GM10248 (cell line): ENCODE data around the gene CLASP1.

ENCODE experiments used
- CTCF ChIA-PET: fragments of 300-600 bp; sonication (Branson Sonifier 250); formaldehyde crosslinking; extraction: SDS; loops from one replicate; lab custom pipeline; 2021; ENCODE audit warnings: antibody characterized with exemption; lab: Yijun Ruan, JAX
- POLR2A ChIA-PET: fragments of 350-650 bp; sonication (Branson Sonifier 250); formaldehyde crosslinking; extraction: SDS; loops from one replicate; lab custom pipeline; 2020; ENCODE audit warnings: antibody characterized with exemption; lab: Yijun Ruan, JAX
- DNase-seq: peaks from one replicate; pipeline ENCODE4 v3.0.0; 2012; ENCODE audit errors: extremely low spot score
- TF ChIP-seq, protein P1 (sequence below): IDR thresholded peaks from 2 replicates; pipeline ENCODE4 v1.5.1; 2012; ENCODE audit warnings: mild to moderate bottlenecking, low read depth; ENCODE audit errors: extremely low read depth, missing control alignments, control extremely low read depth

CLASP1 gene

DNA sequence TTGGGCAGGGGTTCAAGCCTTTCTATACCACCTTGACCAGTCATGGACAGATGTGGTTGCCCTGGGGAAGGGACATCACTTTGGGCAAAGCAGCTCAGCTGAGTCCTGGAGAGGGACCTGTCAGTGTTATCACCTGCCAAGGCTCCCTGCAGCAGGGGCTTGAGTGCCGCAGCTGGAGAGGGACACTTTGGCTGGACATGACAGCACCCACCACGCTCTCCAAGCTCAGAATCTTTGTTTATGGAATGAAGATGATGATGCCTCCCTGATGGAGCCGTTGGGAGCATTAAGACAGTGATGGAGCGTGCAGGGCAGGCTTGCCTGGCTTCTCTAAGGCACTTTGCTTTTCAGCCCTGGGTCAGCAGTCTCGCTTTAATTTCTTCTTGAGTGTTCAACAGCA is 360.0 kb downstream of the CLASP1 start:
- CTCF ChIA-PET = no interaction called here
- POLR2A ChIA-PET = no interaction called here
- DNase-seq = no peak
- TF ChIP-seq, protein P1, sequence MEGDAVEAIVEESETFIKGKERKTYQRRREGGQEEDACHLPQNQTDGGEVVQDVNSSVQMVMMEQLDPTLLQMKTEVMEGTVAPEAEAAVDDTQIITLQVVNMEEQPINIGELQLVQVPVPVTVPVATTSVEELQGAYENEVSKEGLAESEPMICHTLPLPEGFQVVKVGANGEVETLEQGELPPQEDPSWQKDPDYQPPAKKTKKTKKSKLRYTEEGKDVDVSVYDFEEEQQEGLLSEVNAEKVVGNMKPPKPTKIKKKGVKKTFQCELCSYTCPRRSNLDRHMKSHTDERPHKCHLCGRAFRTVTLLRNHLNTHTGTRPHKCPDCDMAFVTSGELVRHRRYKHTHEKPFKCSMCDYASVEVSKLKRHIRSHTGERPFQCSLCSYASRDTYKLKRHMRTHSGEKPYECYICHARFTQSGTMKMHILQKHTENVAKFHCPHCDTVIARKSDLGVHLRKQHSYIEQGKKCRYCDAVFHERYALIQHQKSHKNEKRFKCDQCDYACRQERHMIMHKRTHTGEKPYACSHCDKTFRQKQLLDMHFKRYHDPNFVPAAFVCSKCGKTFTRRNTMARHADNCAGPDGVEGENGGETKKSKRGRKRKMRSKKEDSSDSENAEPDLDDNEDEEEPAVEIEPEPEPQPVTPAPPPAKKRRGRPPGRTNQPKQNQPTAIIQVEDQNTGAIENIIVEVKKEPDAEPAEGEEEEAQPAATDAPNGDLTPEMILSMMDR = no peak

DNA sequence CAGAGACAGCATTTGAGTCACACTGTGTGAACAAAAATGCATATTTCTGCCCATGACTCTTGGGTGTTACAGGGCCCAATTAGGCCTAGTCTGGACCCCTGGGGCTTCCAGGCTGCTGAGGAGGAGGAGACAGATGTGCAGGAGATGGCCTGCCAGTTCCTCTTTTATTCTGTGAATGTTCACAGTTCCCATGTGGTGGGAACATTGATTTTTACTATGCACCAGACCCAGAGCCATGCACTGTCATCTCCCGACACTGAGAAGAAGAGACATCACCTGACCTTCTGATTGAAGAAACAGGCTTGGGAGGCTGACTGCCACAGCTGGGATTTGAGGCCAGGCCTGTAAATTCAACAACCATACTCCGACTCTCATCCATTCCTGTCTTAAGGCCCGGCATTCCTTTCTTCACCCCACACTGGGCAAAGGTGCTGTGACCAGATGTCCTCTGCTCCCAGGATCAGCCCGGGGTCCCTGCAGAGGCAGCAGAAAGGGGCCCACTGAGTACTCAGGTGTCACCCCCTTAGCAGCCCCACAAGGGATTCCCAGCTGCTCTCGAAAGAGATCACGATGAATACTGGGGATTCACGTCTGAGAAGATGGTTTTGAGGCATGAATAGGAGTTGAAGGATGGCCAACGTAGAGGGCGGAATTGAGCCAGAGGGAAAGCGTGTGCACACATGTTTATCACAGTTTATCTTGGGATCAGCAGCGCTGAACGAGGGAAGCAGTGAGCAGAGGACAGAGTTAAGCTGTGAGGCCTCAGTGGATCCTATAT is 360.6 kb downstream of the CLASP1 start:
- ChIA-PET CTCF (no interaction called here), POLR2A (no interaction called here)
- TF ChIP-seq, protein P1 = no peak
- no peak for DNase-seq

DNA sequence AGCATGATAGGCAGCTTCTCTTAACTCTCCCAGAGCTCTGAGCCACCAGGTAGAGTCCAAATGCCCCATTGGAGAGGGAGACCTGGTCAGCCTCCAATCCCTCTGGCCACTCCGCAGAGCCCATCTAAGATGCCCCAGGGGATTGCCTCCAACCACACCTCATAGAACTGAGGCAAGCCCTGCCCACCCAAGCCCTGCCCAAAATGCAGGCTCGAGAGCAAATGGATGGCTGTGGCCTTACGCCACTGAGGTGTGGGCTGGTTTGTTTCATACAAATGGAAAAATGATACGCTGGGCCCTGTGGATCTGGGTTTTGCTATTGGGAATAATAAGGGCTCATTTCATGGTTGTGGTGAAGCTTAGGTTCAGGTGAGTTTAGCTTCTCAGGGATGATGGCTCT is 361.3 kb downstream of the CLASP1 start:
- TF ChIP-seq, protein P1 = no peak
- no peak for DNase-seq
- ChIA-PET POLR2A (no interaction called here), CTCF (interaction anchor here (1.8 kb wide), 1 partner anchor 12 kb away, joined by 6 read pairs; no protein-coding TSS in a partner anchor)
